LNCAP (cell line): Measurements from ENCODE around the gene ARF3.

Source experiments
- CTCF ChIP-seq: fragments of 450-650 bp; IDR thresholded peaks from 2 replicates; pipeline ENCODE4 v1.5.1; 2017; ENCODE audit warnings: mild to moderate bottlenecking

Gene ARF3

DNA sequence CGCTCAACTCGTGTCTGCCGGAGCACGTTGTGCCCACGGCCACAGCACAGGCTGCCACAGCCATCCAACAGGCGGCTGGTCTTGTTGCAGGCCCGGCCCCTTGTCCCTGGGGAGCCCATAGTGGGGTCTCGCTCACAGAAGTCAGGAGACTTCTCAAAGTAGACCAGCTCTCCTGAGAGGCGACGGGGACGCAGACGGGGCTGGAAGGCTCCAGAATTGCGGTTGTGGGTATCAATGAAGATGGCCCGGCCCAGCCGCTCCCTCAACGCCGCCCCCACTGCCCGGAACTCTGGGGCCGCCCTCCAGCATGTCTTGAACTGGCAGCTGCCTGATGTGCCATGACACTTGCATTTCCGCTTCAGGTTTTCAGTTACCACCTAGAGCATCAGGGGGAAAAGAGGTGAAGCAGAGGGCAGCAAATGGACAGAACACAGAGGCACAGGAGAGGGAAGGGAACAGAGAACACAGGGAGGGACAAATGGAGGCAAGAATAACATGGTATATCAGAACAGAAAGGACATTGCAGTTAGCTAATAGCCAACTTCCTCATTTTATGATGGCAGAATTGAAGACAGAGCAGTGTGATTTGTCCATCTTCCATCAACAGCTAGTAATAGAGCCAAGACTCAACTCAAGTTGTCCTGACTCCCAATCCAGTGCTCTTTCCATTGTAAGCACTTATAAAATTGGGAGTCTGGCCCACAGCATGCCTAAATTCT is 9.0 kb upstream of the ARF3 start:
- no peak for TF ChIP-seq CTCF

- no peak for TF ChIP-seq CTCF
These were observed 8.1 kb upstream of the ARF3 start for GRCh38 chr12:48965298-48965838.

GRCh38 chr12:48961801-48962200 is 4.5 kb upstream of the ARF3 start:
- TF ChIP-seq CTCF, result no peak

DNA sequence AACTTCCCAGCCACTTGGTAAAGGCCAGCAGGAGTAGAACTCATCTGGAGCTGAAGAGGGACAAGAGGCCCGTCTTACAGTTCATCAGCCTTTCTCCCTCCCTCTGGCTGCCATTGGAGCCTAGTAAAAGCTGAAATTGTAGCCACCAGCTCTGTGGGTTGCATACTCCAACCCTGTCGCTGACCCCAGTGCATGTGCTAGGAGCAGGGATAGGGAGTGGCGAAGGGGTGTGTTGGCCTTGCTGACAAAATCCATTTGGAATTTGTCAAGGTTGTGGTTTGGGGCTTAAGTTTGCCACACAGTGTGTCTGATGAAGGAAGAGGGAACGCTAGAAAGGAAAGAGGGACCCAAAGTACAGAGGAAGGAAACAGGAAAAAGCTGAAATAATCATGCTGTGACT is 4.0 kb upstream of the ARF3 start:
- no peak for TF ChIP-seq CTCF

- no peak for TF ChIP-seq CTCF
These were observed 3.5 kb upstream of the ARF3 start for GRCh38 chr12:48960834-48961233.

DNA sequence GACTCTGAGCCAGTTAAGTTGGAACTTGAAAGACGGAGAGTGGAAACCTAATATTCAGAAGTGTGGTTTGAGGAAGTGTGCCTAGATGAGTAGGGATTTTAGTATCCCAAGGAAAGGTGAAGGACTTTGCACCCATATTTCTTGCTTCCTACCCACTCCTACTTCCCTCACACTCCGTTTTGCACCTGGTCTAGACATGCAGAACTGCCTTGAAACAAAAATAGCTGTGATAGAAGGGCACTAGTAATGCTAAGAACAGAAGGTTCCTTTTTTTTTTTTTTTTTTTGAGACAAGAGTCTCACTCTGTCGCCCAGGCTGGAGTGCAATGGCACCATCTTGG is 732 bp upstream of the ARF3 start:
- TF ChIP-seq CTCF, result no peak

GRCh38 chr12:48956279-48957140 is 777 bp downstream of the ARF3 start:
- no peak for TF ChIP-seq CTCF
